SK-N-DZ (cell line): ENCODE measurements around the gene NAMPT.

Experiments used
- DNase-seq: peaks from one replicate; pipeline ENCODE4 v3.0.0-alpha.2; 2015; ENCODE audit warnings: low spot score

Gene NAMPT

DNA sequence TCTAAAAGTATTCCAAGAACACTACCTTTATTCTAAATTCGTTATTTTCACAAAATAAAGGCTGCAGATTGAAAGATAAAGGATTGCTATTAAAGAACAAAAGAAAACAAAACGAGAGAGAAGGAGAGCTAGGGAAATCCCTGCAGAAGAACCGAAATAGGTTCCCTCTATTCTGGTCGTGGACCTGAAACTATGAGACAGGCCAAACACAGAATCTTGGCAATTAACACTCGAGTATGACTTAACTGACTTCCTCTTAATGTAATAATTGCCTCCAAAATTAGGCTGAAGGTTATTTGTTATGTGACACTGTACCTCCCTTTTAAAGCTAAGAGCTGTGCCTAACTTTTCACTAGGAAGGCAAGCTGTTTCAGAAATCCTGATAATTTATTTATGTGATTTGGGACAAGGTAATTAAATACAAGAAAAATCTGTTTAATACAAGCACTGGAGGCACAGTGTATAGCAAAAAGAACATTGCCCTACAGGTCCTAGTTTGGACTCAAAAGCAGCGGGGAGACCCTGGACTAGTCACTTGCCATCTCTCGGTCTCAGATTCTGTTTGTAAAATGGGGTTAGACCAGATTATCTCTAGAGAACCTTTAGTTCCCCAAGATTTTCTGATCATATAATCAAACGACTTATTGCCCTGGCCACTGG is 11.6 kb downstream of the NAMPT start:
- DNase-seq = no peak

GRCh38 chr7:106270122-106270977 is 14.4 kb downstream of the NAMPT start:
- DNase-seq = no peak

DNA sequence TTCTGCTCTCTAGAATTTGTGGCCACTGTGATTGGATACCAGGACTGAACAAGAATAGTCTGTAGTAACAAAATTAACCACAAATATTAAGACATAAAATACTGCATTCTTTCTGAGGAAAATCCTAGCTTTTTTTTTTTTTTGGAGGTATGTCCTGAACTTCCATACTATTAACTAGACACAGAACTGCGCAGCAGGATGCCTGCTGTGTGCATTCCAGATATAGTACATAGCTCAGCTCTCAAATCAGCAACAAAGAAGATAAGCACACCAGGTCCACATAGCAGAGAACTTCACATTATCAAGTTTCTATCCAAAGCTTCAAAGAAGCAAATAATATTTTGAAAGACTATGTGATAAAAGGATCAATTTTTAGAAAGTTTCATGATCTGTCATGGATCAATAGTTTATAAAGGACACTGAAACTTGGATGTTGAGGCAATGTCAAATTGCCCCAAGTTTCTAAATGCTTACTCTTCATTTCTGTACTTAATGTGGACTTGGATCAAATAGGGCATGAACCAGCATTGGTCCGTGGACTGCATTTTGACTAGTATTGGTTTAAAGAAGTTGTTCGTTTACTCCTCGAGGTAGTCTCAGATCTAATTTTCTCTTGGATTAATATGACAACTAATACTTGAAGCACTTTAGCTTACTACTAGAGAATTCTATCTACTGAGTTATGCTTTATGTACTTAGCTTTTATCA is 15.4 kb downstream of the NAMPT start:
- no peak for DNase-seq

DNA sequence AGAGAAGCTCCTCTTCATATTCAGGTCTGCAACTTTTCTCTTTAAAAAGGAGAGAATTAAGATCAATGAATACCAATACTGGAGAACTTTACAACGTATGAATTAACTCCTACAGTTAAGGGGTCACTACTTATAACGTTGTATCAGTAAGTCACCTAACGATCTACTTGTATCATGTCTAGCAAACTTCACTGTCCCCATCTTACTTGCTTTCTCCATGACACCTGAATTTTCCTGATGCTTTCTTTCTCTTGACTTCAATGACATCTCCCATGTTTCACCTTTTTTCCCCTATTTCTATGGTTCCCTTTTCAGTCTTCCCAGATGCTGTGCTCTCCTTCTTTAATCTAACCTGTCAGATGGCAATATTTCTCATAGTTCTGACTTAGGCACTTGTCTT is 19.6 kb downstream of the NAMPT start:
- DNase-seq = no peak

- DNase-seq = no peak
Observed at GRCh38 chr7:106262221-106262881, 22.4 kb downstream of the NAMPT start.

DNA sequence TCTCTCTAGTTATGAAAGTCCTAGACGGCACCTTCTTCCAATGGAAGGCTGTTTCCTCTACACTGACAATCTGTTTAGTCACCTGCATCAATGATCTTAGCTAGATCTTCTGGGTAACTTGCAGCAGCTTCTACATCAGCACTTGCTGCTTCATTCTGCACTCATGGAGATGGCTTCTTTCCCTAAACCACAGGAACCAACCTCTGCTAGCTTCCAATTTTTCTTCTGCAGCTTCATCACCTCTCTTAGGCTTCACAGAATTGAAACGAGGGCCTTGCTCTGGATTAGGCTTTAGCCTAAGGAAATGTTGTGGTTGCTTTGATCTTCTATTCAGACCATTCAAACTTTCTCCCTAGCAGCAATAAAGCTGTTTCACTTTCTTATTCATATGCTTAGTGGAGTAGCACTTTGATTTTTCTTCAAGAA is 24.6 kb downstream of the NAMPT start:
- DNase-seq = no peak

DNA sequence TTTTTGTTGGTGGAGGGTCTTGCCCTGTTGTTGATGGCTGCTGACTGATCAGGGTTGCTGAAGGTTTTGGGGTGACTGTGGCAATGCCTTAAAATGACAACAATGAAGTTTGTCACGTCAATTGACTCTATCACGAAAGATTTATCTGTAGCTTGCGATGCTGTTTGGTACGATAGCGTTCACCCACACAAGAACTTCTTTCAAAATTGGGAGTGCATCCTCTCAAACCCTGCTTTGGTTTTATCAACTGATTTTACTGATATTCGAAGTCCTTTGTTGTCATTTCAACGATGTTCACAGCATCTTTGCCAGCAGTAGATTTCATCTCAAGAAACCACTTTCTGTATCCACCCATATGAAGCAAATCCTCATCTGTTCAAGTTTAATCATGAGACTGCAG is 26.0 kb downstream of the NAMPT start:
- no peak for DNase-seq

DNA sequence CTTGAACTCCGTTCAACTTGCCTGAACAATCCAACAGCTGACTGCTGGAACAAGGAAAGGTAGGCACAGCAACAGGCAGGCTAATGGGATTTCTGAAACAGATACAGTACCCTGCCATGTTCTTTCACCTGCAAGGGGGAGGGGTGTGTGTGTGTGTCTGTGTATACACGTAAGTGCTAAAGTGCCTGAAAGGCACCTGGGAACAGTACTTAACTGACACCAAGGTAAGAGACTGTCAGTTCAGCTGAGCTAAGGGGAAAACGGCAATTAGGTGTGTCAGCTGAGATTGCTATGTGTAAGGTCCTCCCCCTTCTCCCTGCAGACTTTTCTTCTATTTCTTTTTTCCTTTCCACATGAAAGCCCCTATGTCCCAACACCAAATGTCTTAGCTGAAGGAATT is 27.0 kb downstream of the NAMPT start:
- no peak for DNase-seq

DNA sequence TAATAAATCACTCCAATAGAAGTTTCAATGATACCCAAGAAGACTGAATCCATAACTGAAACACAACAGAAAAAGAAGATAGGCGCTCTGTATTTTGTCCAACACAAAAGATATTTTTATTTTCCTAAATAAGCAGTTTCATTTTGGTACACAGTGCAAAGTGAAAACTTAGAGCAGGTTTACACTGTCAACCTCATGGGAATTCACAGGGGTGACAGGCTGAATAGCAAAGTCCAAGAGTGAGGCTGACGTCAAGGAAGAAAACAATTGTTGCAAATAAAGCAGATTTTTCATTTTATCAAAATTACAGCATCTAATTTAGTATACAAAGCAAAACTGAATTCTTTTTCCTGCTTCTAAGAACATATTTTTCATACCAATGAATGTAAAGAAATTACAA is 28.6 kb downstream of the NAMPT start:
- DNase-seq = no peak

DNA sequence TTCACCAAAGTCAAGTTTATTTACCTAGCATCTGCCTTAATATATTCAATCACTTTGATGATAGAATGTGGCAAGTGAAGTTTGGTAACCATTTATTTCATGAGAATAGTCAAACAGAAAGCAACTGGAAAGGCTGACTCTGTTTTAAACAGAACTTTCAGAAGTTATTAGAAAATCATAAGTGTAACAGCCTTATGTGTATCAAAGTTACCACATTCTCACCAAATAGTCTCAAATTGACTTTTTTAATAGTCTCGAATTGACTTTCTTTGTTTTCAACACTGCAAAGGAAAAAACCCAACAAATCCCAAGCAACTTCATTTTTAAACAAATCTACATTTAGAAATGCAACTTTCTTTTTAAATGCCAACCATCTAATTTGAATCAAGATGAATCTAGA is 29.5 kb downstream of the NAMPT start:
- DNase-seq = no peak

DNA sequence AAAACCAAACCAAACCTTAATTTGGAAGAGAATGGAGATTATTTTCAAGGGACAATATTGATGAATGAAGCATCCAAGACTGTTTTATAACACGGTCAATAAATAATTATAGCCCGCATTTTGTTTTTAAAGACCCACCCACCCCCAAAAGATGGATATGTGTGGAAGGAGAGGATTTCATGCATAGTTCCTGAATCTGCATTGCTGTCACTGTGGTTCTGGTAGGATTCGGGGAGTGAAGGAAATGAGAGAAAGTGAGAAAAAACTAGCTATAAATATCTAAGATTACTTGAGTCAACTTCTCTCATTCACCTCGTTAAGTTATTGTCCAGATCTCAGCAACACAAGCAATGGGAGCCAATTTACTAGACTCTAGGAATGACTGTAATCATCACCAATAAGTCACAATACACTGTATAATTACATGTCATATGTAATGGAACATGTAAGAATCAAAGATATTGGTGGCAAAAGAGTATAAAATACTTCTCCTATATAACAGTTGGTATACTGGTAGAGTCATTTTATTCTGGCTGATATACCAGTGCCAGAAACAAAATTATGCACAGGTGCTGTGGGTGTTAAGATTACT is 30.2 kb downstream of the NAMPT start:
- DNase-seq = no peak

DNA sequence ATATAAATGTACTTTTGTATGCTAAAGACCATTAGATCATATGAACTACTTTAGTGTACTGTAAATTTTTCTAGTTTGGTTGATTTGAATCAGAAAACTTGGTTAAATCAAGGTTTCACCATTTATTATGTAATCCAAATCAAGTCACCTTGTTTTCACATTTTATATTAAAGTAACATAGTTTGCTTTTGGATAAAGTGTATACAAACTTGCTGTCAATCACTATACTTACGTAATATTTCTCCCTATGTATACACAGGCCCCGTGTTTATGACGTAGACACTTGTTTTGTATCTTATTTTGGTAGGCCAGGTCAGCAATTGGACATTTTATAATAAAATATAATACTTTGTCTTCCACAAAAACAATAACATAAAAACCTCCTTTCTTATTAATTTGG is 32.2 kb downstream of the NAMPT start:
- DNase-seq = no peak

GRCh38 chr7:106249488-106249887 is 35.3 kb downstream of the NAMPT start:
- DNase-seq = no peak

DNA sequence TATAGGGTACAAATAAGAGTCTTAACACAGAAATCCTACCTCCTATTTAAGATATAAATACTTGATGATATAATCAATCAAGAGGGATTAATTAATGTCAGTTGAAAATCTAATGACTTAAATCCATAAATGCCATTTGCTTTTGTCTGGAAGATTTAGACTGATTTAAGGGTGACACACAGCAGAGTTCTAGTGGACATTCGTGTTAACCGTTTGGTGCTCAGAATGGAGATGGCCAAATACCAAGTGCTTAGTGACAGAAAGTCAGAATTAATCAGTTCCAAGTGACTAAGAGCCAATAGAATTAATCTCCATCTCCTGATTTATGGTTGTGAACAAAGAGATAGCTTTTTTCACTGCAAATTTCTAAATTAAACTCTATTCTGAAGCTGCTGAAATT is 36.2 kb downstream of the NAMPT start:
- DNase-seq = no peak

GRCh38 chr7:106247841-106248240 is 36.9 kb downstream of the NAMPT start:
- DNase-seq = no peak

- DNase-seq = no peak
Observed at GRCh38 chr7:106246902-106247711, 37.7 kb downstream of the NAMPT start.

GRCh38 chr7:106243893-106244292 is 40.9 kb downstream of the NAMPT start:
- DNase-seq = no peak

GRCh38 chr7:106239406-106239805 is 45.4 kb downstream of the NAMPT start:
- no peak for DNase-seq

- no peak for DNase-seq
Observed at GRCh38 chr7:106238830-106239229, 46.0 kb downstream of the NAMPT start.

- no peak for DNase-seq
Observed at GRCh38 chr7:106236065-106236464, 48.7 kb downstream of the NAMPT start.

- DNase-seq = no peak
Observed at GRCh38 chr7:106234425-106234824, 50.4 kb downstream of the NAMPT start.
